PC-3 (cell line): Measurements from ENCODE around the gene C1orf210. TPM values are rescaled to one million over a fixed set of nuclear protein-coding genes. Genes with fewer than 3 reads are reported as not detected.
A peak's percentile ranks its signal among the peaks of the same experiment; 100 is the strongest.

Source experiments
- ATAC-seq: fragments of 200-7000 bp; cut with Tn5 transposase; 2 replicates; pipeline ENCODE4 v1.9.1; 2020; ENCODE audit warnings: mild to moderate bottlenecking, moderate library complexity
- Bru-seq: library from RNA; stranded (reverse); fragments of 400-500 nt; gene quantifications from one replicate; lab custom pipeline; 2021; lab: Mats Ljungman, UMichigan
- BruChase-seq, 2 experiments: library from RNA; stranded (reverse); fragments of 400-500 nt; gene quantifications; one replicate each; lab custom pipeline; 2021; lab: Mats Ljungman, UMichigan
- BruUV-seq: library from RNA; stranded (reverse); fragments of 400-500 nt; replicated peaks from 2 replicates; lab custom pipeline; 2021; lab: Mats Ljungman, UMichigan
- CTCF ChIA-PET: fragments of 300-600 bp; sonication (Branson Sonifier 250); formaldehyde crosslinking; loops from one replicate; lab custom pipeline; 2022; ENCODE audit warnings: antibody characterized with exemption; lab: Charles Lee
- POLR2A ChIA-PET: fragments of 300-600 bp; sonication (Branson Sonifier 250); formaldehyde crosslinking; loops from one replicate; lab custom pipeline; 2022; ENCODE audit warnings: antibody characterized with exemption; ENCODE audit not compliant: unreplicated experiment; lab: Charles Lee
- DNase-seq: peaks from one replicate; pipeline ENCODE4 v3.0.0-alpha.2; 2015
- H2AFZ ChIP-seq: fragments of 300-600 bp; sonication (generic); 2 replicates; pipeline ENCODE4 v1.6.0; 2016; ENCODE audit warnings: antibody characterized with exemption, low read length
- H3F3A ChIP-seq: fragments of 300-600 bp; sonication (generic); one replicate; pipeline ENCODE4 v1.6.0; 2017; ENCODE audit warnings: antibody characterized with exemption, low read length, control low read depth, mild to moderate bottlenecking; ENCODE audit not compliant: unreplicated experiment
- H3K27ac ChIP-seq: fragments of 300-600 bp; sonication (generic); 2 replicates; pipeline ENCODE4 v1.5.1; 2016; ENCODE audit warnings: mild to moderate bottlenecking, low read length
- H3K27me3 ChIP-seq: fragments of 300-600 bp; sonication (generic); 2 replicates; pipeline ENCODE4 v1.6.1; 2016; ENCODE audit warnings: low read length, mixed read lengths
- H3K36me3 ChIP-seq: fragments of 300-600 bp; sonication (generic); 2 replicates; pipeline ENCODE4 v1.6.1; 2016; ENCODE audit warnings: low read depth, mixed run types, low read length, mixed read lengths
- H3K4me1 ChIP-seq: fragments of 300-600 bp; sonication (generic); 2 replicates; pipeline ENCODE4 v1.5.1; 2016; ENCODE audit warnings: low read length; ENCODE audit not compliant: insufficient read depth
- H3K4me2 ChIP-seq: fragments of 300-600 bp; sonication (generic); 2 replicates; pipeline ENCODE4 v1.6.0; 2016; ENCODE audit warnings: low read length
- H3K4me3 ChIP-seq: fragments of 300-600 bp; sonication (generic); 2 replicates; pipeline ENCODE4 v1.5.1; 2016; ENCODE audit warnings: mild to moderate bottlenecking, low read length, mixed read lengths
- H3K79me2 ChIP-seq: fragments of 300-600 bp; sonication (generic); 2 replicates; pipeline ENCODE4 v1.6.1; 2017; ENCODE audit warnings: low read length, mixed read lengths
- H3K9ac ChIP-seq: fragments of 300-600 bp; sonication (generic); 2 replicates; pipeline ENCODE4 v1.6.0; 2016; ENCODE audit warnings: mild to moderate bottlenecking, low read length
- H3K9me2 ChIP-seq: fragments of 300-600 bp; sonication (generic); replicated peaks from 2 replicates; pipeline ENCODE4 v1.6.1; 2016; ENCODE audit warnings: mixed run types, low read length, mixed read lengths
- H3K9me3 ChIP-seq: fragments of 300-600 bp; sonication (generic); 2 replicates; pipeline ENCODE4 v1.6.1; 2016; ENCODE audit warnings: low read length, mixed read lengths
- H4K20me1 ChIP-seq: fragments of 300-600 bp; sonication (generic); 2 replicates; pipeline ENCODE4 v1.6.1; 2016; ENCODE audit warnings: low read length, mixed read lengths
- EZH2 ChIP-seq: fragments of 300-600 bp; sonication (generic); IDR thresholded peaks from one replicate; pipeline ENCODE4 v1.6.1; 2017; ENCODE audit warnings: antibody characterized with exemption, mild to moderate bottlenecking, low read length; ENCODE audit not compliant: unreplicated experiment
- EZH2phosphoT487 ChIP-seq: fragments of 300-600 bp; sonication (generic); IDR thresholded peaks from 2 replicates; pipeline ENCODE4 v1.6.1; 2018; ENCODE audit warnings: mild to moderate bottlenecking, antibody characterized with exemption, low read length, borderline replicate concordance
- intact Hi-C: fragments of 100-400 bp; cut with micrococcal nuclease; formaldehyde crosslinking; loops from 2 replicates; pipeline ENCODE4 v1.9.0; 2023
- long read RNA-seq: library from polyadenylated mRNA; unstranded; transcript quantifications from one replicate; pipeline ENCODE4 v2.0.0, GENCODE V29; 2021; ENCODE audit not compliant: unreplicated experiment
- total RNA-seq: library from RNA; depleted of rRNA; stranded (reverse); fragments of >200 nt; gene quantifications from 2 replicates; pipeline ENCODE4 v1.2.3, GENCODE V29; 2014; rRNA removed
- TF ChIP-seq, protein P1 (sequence below): fragments of 300-600 bp; sonication (generic); conservative IDR thresholded peaks from 2 replicates; pipeline ENCODE4 v1.5.1; 2017; ENCODE audit warnings: antibody characterized with exemption, low read depth, mild to moderate bottlenecking, low read length

The C1orf210 gene
- 10.4 and 17.8 TPM in 2 replicates for total RNA-seq
- percentile 47 among the genes with signal in this experiment for Bru-seq, nascent RNA
- percentile 75 among the genes with signal in this experiment for BruChase-seq, experiment 1, labeled RNA remaining after a 6-hour chase
- BruChase-seq, experiment 2, labeled RNA remaining after a 2-hour chase, result percentile 57 among the genes with signal in this experiment
- long read RNA-seq, transcript C1orf210-202 (3 exons, 1,478 nt), result major isoform, 9 of 11 reads
- long read RNA-seq, partial matches to known transcripts, result 0 of 11 reads
- long read RNA-seq, other reads (novel, unspliced or antisense), result 2 of 11 reads

DNA sequence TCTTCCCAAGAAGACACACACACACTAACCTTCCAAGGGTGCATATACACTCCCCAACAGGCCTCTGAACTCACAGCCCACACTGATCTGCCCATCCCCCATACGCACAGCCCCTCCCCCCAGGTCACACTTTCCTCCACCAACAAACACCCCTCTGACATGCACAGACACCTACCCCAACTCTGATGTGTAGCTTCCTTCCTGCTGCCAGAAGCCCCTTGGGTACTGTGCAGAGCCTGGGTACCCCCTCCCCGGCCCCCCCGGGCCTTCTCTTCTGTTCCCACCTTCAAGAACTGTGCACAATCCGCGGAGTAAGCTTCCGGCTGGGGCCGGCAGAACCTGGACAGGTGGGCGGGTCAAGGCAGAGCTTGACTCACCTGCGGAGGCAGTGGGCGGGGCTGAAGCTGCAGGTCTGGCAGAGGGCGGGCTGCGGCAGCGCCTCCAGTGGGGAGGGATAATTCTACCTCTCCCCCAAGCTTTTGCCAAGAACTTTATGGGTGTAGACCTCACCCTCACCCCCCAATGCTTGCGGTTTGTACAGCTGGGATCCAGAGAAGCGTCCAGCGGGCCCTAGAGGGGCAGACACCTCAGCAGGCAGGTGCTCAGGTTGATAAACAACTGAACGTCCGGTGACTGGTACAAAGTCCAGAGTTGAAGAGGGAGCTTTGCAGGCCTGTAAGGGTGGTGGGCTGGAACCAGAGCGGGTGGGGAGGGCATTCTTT is at the start of gene C1orf210:
TSS of gene C1orf210 (minus strand) at position 313 of the 722 bp plus-strand sequence. CDS start 2,311 bp downstream, outside the sequence.
- Histone ChIP-seq H3K4me2 (peak within 1 kb of the TSS; percentile 83), H2AFZ (peak within 1 kb of the TSS; percentile 61), H4K20me1 (no peaks in the 10 kb centered on the region), H3K4me1 (peaks cover 16% of the 10 kb centered on the region), H3K27ac (no peak within 1 kb of the TSS), H3K27me3 (no peaks in the 10 kb centered on the region), H3K9me3 (no peaks in the 10 kb centered on the region), H3K9me2 (no peaks in the 10 kb centered on the region), H3K4me3 (peak within 1 kb of the TSS; percentile 61), H3K36me3 (no peaks in the 10 kb centered on the region), H3F3A (no peaks in the 10 kb centered on the region), H3K79me2 (peaks cover 12% of the 10 kb centered on the region; the same call in 1 of the 2 replicates), H3K9ac (no peak within 1 kb of the TSS)
- intact Hi-C loops, result loop anchor here (5.0 kb wide), 1 partner anchor 62 kb away; no protein-coding TSS in a partner anchor
- TF ChIP-seq EZH2phosphoT487, result no peak
- TF ChIP-seq, protein P1, sequence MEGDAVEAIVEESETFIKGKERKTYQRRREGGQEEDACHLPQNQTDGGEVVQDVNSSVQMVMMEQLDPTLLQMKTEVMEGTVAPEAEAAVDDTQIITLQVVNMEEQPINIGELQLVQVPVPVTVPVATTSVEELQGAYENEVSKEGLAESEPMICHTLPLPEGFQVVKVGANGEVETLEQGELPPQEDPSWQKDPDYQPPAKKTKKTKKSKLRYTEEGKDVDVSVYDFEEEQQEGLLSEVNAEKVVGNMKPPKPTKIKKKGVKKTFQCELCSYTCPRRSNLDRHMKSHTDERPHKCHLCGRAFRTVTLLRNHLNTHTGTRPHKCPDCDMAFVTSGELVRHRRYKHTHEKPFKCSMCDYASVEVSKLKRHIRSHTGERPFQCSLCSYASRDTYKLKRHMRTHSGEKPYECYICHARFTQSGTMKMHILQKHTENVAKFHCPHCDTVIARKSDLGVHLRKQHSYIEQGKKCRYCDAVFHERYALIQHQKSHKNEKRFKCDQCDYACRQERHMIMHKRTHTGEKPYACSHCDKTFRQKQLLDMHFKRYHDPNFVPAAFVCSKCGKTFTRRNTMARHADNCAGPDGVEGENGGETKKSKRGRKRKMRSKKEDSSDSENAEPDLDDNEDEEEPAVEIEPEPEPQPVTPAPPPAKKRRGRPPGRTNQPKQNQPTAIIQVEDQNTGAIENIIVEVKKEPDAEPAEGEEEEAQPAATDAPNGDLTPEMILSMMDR, result peak; percentile 65
- ChIA-PET POLR2A (interaction anchor here (0.9 kb wide), 1 partner anchor 63 kb away, joined by 3 read pairs; no protein-coding TSS in a partner anchor), CTCF (interaction anchor here (0.6 to 1.3 kb wide), 2 partner anchors 73 to 83 kb away, joined by 6 to 14 read pairs; partner anchors contain the start of gene CDC20)
- DNase-seq (peak; percentile 90), ATAC-seq (peak; percentile 90)
- no TSS peak for BruUV-seq

DNA sequence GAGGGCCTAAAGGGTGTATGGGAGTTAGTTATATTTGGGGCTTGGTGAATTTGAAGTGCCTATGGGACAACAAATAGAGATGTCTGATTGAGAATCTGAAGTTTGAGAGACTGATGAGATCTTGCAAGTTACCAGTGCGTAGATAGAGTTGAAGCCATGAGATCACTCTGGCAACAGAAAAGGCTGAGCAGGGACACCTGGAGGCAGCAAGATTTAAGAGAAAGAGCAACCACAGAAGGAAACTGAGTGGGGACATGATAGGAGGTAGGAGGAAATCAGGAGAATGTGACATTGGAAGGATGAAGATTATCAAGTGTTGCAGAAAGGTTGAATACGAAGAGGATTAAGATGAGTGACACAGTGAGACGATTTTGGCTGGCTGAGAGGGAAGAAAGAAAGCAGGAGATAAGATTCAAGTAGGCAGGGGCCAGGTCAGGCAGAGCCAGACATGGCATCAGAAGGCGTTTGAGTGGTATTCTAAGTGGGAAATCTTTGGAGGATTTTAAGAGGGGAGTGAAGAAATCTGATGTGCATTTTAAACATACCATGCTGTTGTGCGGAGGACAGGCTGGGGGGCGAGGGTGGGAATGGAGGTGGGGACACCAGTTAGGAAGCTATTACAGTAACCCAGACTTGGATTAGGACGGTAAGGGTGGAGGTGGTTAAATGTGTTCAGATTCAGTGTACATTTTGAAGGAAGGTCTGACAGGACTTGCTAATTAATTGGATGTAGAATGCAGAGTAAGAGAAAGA is 49.2 kb upstream of the C1orf210 start:
- intact Hi-C loops, result no loop called here
- Histone ChIP-seq H3K27ac (no peak overlapping the region), H3F3A (no peaks in the 10 kb centered on the region), H3K9me2 (no peaks in the 10 kb centered on the region), H3K36me3 (no peaks in the 10 kb centered on the region), H3K4me3 (no peak overlapping the region), H2AFZ (no peak overlapping the region), H3K27me3 (no peaks in the 10 kb centered on the region), H3K9ac (no peak overlapping the region), H3K9me3 (no peaks in the 10 kb centered on the region), H4K20me1 (no peaks in the 10 kb centered on the region), H3K4me1 (peaks cover 8% of the 10 kb centered on the region), H3K4me2 (no peak overlapping the region), H3K79me2 (no peaks in the 10 kb centered on the region)
- no peak for ATAC-seq
- POLR2A ChIA-PET, result no interaction called here
- no peak for DNase-seq
- no TSS peak for BruUV-seq
- TF ChIP-seq EZH2phosphoT487 (no peak), EZH2 (no peak)
- TF ChIP-seq, protein P1, result no peak
- CTCF ChIA-PET, result no interaction called here
